Measurements from ENCODE around the gene GABRG3.
"Not testable (repeated sequence)": the region's sequence is repeated elsewhere in the genome, so short reads cannot be mapped to it uniquely, and the experiment has no call there.

Gene GABRG3

DNA sequence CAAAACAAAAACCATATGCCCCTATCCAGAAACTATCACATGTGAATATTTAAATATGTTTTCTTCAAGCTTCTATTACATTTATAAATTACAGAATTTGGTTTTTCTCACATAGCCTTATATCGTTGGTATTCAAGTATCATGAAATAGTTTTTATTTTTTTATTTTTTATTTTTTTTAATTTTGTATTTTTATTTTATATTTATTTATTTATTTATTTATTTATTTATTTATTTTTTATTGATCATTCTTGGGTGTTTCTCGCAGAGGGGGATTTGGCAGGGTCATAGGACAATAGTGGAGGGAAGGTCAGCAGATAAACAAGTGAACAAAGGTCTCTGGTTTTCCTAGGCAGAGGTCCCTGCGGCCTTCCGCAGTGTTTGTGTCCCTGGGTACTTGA is 32.0 kb downstream of the GABRG3 start:
- DNase-seq = not testable (repeated sequence)

DNA sequence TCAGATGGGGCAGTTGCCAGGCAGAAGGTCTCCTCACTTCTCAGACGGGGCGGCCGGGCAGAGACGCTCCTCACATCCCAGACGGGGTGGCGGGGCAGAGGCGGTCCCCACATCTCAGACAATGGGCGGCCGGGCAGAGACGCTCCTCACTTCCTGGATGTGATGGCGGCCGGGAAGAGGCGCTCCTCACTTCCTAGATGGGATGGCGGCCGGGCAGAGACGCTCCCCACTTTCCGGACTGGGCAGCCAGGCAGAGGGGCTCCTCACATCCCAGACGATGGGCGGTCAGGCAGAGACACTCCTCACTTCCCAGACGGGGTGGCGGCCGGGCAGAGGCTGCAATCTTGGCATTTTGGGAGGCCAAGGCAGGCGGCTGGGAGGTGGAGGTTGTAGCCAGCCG is 33.2 kb downstream of the GABRG3 start:
- DNase-seq = not testable (repeated sequence)

DNA sequence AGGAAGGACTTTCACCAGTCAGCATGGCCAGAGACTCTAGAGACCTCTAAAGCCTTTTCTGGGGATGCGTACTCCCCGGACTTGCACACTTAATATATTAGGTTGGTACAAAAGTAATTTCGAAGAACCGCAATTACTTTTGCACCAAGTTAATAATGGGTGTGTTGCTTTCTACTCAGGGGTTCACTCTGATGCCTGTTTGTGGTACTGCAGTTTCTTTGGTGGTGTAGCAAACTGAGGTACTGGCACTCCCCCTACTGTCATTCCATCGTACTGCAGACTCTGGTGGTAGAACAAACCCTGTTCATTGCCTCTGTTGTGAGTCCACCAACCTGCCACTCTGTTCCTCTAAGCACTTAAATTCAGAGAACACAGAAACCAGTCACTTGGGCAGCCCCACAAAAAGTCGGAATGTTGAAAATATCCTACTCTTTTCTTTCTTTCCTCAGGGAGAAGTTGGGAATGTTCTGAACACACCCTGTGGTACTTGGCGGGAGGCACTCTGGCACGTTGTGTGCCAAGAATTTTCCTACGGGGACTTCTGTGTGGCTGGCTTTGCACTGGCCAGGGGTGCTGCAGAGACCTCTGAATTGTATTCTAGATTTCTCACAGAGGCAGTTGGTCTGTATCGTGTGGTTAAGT is 46.3 kb downstream of the GABRG3 start:
- no peak for DNase-seq

DNA sequence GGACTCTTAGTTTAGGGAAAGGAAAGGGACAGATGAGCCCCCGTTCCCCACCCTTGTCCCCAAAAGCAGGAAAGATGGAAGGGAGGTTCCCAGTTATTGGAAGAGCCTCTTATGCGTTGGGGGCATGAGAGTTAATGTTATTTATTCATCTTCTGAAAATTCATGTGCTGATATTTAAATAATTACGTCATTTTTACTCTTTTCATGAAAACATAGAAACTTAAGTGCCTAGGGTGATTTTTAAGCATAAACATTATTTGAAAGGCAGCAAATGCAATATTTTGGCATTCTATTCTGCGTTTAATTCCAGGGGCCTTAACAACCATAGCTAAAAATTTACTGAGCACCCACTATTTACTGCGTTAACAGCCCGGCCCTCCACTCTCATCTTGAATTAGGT is 48.7 kb downstream of the GABRG3 start:
- no peak for DNase-seq

DNA sequence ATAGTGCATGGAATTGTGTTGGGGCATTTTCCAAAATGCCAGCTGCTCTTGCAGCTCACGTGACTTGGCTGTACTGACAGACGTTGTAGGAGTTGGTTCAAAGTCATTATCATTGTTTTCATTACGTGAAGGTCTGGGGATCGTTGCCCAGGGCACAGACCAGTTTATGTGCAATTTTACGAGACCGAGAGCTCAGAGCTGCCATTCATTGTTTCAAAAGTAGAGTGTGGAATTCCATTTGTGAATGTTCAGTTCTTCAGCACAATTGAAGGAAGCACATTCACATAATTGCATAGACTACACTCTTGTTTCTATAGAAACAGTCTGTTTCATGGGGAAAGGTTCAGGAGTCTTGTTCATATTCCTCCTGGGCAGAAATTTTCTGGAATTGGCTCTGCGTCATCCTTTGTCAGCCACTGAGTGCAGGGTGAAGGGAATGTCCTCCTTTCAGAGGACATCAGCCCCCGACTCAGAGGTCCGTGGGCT is 54.5 kb downstream of the GABRG3 start:
- no peak for DNase-seq

DNA sequence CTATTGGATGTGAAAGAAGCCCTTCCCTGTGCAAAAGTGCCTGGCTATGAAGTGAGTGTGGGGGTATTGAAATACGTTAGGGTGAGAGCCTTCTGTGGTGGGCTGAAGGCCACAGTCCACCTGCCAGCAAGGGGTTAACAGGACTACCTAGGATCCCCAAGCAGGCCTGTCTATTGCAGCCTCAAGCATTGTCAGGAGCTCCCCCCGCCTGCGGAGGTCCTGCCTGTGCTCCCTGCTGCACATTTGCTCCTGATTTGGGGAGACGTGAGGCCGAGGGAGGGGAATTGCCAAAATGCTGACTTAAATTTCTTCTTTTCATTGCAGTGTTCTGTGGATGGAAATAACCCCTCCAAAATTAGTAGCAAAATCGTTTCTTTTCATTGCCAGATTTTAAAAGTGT is 56.2 kb downstream of the GABRG3 start:
- no peak for DNase-seq

DNA sequence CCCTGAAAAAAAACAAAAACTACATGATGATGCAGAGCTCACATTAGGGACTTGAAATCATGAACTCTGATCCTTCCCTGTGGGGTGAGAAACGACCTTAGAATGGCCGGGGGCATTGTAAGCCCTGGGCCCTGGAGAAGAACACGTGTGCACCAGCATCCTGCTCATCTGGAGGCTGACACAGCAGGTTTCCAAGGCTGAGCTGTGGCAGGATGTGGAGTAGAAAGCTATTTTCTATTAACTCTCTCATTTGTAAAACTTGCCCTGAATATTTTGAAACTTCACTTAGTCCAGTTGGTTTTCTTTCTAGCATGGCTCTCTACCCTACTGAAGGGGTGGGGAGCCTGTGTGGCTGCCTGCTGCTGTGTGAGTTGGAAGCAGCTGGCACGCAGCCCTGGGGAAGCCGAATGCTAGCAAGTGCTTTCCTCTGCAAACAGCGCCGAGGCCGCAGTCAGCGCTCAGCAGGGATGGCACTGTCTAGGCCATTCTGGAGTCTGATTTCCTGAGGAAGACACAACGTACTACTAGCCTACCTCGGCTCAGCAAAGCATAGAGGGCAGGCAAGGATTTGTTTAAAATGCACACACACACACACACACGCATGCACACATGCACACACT is 58.0 kb downstream of the GABRG3 start:
- DNase-seq = no peak

DNA sequence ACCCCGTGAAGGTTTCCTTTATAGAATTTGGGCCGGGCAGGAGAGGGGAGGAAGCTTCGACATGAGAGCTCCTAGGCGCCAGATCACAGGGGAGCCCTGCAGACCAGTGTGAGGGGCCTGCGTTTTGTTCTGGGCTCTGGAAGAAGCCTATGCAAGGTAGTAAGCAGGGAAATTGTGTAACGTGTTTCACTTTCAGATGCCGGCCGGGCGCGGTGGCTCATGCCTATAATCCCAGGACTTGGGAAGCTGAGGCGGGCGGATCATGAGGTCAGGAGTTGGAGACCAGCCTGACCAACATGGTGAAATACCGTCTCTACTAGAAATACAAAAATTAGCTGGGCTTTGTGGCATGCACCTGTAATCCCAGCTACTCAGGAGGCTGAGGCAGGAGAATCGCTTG is 65.2 kb downstream of the GABRG3 start:
- no peak for DNase-seq

DNA sequence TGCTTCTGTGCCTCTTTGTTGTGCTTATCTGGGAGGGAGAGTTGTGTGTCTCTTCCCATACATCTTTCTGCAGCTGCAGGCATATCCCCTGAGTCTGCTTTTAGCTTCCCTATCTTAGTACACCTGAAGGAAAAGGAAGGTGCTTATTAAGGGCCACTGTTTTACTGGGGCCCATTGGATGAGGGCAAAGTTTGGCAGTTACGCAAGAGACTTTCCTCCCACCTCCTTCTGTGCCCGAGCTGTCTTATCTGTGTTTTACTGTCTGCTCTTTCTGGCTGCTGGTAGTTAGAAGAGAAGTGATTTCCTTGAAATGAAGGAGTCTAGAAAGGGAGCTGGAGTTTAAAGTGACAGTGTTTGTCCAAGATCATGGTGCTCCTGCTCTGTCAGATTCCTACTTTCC is 66.5 kb downstream of the GABRG3 start:
- no peak for DNase-seq

DNA sequence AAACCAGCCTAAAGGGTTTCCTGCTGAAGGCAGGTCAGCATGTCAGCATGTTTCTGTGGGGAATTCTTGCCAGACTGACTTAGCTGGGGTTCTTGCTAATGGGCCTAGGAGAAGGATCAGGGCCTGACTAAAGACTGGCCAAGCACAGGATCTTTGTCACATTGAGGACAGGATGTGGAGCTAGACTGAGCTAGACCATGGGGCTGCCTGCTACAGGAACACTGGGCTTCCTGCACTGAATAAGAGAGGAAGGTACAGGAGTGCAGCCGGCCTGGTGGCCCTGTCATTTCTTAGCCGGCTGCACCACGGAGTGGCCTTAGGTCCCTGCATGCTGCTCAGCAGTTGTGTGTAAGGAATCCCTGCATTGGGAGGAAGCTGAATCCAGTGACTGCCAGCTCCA is 68.2 kb downstream of the GABRG3 start:
- no peak for DNase-seq

DNA sequence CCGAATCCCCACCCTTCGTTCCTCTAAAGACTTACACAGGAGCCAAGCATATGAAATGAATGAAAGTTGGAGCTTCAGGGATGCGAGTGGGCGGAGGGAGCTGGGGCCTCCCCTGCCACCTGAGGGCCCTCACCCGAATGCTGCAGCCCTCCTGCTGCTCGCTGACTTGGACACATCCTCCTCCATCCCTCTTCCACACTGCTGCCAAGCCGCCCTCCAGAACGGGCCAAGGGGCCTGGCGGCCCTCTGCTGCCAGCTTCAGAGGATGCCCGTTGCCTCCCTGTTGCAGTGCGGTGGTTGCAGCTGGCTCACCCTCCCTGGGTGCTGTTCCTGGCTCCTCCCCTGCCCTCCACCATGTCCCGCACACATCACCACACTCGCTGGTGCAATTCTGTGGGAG is 71.2 kb downstream of the GABRG3 start:
- no peak for DNase-seq

DNA sequence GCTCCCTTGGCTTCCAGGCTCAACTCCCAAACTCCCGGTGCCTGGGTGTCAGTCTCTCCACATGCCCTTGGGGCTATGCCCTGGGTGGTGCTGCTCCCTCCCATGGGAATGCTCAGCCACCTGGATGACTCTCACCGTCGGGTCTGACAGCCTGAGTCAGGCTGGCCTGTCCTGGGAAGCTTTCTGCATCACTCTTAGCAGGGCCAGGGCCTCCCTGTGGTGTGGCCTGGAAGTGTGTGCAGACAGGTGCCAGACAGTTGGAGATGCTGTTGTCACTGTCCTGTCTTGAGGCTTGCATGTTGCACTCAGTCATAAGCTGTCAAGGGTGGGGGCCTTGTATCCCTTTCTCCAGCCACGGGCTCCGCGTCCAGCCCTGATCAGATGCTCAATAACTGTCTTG is 71.7 kb downstream of the GABRG3 start:
- DNase-seq = no peak

DNA sequence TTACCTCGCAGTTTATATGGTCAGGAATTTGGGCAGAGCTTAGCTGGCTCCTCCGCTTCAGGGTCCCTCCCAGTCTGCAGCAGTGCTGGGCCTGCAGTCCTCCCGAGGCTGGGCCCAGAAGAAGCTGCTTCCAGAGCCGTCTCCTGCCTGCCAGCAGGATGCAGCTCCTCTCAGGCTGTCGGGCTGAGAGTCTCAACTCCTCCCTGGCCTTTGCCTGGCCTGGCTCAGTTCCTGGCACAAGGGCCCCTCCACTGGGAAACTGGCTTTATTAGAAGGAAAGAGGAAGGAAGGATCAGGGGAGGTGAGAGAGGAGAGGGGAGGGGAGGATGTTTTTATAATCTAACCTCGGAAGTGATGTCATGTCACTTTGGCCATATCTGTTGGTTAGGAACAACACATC is 72.8 kb downstream of the GABRG3 start:
- DNase-seq = no peak

DNA sequence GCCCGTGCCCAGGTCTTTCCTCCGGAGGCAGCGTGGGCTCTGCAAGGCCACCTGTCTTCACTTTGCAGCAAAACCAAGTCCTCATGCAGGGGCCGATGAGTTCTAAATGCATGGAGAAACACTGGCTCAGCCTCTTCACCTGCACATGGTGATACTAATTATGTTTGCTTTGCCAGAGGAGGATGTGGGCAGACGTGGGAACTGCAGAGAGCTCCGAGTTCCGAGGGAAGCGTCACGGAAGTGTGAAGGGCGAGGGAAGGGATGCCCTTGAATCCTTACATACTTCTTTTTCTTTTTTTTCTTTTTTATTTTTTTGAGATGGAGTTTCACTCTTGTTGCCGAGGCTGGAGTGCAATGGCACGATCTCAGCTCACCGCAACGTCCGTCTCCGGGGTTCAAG is 74.8 kb downstream of the GABRG3 start:
- no peak for DNase-seq

DNA sequence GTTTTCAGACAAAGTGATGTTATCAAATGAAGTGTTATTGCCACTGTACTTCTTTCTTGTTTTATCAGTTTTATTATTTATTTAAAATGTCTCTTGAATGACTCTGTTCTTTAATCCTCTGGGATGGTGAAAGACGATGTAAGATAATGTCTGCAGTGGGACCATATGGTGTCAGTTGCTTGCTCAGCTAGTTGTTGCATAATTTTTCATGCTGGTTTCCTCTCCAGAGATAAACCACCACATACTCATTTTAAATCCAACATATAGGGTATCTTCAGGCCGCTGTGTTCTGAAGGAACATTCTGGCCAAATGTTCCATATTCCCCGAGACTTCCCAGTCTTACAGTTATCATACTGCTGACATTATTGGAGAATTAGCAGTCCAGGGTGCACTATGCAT is 75.9 kb downstream of the GABRG3 start:
- DNase-seq = no peak

DNA sequence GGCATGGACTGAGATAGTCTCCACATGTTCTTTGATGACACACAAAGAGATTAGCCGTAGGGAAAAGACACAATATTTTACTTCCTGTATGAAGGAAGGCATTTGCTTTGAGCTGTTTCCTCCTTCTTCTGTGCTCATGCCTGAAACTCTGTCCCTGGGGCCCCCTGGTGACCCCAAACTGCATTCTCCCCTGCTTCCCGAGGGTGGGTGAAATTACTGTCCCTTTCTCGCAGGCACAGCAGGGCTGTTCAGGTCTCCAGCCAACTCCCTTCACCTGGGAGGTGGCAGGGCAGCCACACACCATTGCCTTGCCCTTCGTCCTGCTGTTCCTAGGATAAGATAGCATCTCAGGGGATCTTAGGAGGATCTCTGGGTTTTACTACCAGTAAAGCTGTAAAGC is 79.2 kb downstream of the GABRG3 start:
- DNase-seq = no peak

DNA sequence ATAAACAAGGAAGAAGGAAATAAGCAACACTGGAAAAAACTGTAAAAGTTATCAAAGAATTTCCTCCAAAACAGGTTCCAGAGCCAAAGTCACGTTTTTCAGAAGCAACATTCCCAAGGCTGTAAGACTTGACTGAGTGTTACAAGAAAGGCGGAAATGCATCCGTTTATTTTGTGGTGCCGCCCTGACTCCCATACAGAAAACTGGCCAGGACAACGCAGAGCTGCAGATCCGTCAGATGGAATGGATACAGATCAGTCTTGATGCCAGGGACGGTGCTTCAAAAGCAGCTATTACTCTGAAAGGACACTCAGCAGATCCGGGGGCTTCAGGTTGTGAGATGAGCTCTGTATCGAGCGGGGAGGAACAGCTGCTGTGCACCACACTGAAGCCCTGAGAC is 83.4 kb downstream of the GABRG3 start:
- DNase-seq = no peak

DNA sequence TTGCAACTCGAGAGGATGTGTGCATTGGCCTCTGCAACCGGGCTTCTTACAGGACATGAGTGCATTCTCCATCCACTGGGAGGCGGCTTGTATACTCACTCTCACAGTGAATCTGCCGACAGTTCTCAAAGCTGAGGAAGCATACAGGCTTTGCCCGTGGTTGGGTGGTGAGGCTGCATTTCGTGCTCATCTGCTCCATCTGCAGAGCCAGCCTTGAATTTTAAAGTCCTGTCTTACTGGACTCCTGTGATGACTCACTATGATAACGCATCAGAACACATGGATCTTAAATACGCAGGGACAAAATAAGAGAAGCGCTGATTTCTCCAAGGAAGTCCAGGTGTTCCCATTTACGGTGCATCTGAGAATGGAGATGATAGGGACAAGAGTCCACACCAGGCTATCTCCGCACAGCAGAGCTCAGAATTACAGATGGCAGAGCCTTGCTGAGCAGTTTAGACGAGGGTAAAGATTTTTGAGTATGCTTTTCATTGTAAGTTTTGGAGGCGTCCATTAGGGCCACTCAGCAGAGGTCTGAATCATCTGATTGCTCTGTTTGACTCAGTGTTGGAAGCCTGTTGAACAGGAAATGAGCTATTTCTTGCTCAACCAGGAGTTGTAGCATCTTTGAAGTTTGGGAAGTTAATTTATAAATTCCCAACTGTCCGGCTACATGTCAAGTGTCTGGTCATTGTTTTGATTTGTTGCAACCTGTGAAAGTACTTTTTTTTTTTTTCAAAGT is 87.1 kb downstream of the GABRG3 start:
- DNase-seq = no peak

DNA sequence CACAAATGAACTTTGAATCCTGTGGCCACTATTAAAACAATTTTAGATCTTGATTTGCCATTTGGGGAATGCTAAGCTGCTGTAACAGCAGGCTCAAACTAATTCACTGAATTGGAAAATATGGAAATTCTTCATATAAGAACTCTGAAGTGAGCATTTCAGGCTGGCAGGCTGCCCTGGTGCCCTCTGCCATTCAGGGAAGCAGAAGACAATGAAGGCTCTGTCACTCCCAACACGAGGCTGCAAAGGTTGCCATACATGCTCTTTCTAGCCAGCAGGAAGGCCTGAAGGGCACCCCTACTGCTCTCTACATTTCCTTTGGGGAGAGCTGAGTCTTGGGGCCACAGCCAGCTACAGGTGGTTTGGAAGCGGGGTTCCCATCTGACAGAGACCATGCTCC is 88.0 kb downstream of the GABRG3 start:
- DNase-seq = no peak

DNA sequence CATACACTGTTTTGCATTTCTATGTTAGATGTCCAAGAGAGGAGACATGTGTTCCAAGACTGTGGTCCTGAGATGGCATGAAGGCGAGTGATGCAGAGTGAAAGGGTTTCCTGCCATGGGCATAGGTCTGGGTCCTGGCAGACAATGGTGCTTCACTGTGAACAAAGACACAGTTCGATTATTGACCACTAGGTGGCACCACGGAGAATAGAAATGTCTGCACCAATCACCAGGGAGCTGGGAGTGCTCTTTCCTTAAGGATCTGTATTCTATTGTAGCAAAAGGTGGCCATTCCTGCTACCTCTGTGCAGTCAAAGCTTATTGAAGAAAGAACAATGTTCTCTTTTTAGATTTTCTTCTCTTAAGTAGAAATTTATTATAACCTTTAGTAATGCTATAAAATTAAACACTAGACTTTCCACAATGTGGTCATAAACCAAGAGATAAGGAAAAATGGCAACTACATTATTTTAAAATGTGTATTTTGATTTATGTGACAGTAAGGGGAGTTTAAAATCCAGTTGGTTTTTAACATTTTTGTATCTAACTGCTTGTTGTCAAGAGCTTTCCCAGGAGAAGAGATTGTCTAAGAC is 88.7 kb downstream of the GABRG3 start:
- no peak for DNase-seq

DNA sequence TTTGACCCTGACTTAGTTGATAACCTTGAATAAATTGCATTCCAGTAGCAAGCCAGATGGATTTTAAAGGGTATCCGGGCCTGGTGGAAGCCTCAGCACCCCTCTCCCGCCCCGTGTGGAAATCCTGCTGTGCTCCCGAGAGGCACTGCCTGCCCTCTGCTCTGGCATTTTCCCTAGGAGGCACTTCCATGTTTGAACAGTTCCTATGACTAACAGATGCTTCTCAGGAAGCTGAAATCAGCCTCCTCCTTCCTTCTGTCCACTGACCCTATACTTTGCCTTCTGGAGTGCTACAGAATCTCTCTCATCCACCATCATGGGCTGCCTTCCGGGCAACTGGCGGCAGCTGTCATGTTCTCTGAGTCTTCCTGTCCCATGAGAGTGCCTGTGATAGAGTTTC is 90.8 kb downstream of the GABRG3 start:
- no peak for DNase-seq

DNA sequence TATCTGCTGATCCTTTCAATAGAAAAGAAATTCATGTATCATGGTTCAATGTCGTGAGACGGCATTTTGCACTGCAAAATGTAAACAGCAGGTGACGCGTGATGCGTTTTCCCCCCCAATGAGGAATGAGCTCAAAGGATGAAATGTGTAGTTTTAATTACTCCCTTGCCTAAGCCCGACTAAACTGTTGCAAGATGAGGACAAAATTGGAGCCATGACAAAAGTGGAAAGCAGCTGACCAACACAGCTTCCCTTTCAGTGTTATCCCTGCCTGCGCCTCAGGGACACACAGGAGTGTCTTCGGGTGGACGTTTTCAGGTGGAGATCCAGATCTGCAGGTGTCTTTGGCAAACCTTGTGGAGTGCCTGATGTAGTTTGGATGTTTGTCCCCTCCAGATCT is 92.0 kb downstream of the GABRG3 start:
- DNase-seq = no peak

DNA sequence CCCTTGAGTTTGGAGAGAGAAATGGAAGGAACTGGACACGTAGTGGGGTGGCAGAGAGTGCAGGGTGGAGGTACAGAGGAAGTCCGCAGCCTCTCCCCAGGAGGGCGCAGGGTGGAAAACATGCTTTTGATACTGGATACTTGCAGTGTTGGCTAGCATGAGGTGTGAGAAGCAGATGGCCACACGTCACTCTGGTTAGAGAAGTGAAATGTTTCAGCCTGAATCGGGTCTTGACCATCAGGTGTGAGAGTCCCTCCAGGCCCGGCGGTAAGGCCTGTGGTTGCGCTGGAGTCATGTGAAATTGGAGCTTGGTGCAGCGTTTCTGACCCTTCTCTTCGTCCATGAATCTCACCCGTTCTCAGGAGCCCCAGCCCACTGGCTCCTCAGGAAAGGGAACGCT is 93.1 kb downstream of the GABRG3 start:
- no peak for DNase-seq

DNA sequence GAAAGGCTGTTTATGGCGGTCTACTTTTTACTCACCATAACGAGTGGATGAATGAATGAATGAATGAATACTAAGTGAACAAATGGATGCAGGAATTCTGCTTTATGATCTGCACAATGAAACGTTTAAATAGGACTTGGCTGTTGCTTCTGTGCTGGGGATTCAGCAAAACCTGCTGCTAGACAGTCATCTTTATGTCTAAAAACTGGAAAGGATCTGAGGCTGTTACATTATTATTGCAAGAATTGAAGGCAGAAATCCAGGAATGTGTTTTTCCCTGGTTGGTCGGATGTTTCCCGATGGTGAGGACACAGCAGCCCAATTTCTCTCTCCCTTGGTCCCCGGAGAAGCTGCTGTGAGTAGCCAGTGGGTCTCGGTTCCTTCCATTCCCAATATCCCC is 94.2 kb downstream of the GABRG3 start:
- DNase-seq = no peak
